Measurements from ENCODE around the gene POLR1A.

- TF ChIP-seq MAX (IDR thresholded peaks at IDR 0.05; ENCODE audit: low read depth, low read length), result no peak
- no peak for TF ChIP-seq POLR2A (IDR thresholded peaks at IDR 0.05; ENCODE audit: extremely low read depth, insufficient read length)
- no peak for TF ChIP-seq CTCF (IDR thresholded peaks at IDR 0.05; ENCODE audit: low read depth, low read length)
- no peak for TF ChIP-seq MYC (IDR thresholded peaks at IDR 0.05; ENCODE audit: low read depth, low read length)
These were observed 53.4 kb downstream of the POLR1A start for GRCh38 chr2:86052265-86052664.

All from NB4 (cell line).